ENCODE results near the gene MCF2L2.

The MCF2L2 gene

GRCh38 chr3:183341545-183342288, 86.7 kb downstream of the MCF2L2 start:
- no peak for DNase-seq (ENCODE audit: low read depth)
- TF ChIP-seq CTCF (IDR thresholded peaks at IDR 0.05; ENCODE audit: low read depth, low read length, missing control alignments), result no peak
- H3K4me3 ChIP-seq (ENCODE audit: low read depth, low read length), result no peak overlapping the region

DNA sequence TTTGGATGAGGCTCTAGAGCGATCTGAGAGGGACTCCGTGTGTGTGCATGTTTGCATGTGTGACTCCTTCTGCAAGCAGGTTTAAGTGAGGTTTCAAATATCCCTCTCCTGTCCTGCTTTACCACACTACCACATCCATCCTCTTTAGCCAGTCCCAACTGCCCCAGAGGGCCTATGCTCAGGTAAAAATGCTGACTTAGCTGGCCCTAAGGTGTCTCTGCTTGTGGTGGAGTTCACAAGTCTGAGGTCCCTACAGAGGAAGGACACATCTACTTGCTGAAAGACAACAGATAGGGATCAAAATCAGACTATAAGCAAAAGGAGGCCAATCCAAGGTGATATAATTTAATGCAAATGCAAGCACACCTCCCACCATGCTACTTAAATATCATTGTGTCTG, 88.2 kb downstream of the MCF2L2 start:
- TF ChIP-seq CTCF (IDR thresholded peaks at IDR 0.05; ENCODE audit: low read depth, low read length, missing control alignments), result no peak
- H3K4me3 ChIP-seq (ENCODE audit: low read depth, low read length), result no peak overlapping the region
- no peak for DNase-seq (ENCODE audit: low read depth)

DNA sequence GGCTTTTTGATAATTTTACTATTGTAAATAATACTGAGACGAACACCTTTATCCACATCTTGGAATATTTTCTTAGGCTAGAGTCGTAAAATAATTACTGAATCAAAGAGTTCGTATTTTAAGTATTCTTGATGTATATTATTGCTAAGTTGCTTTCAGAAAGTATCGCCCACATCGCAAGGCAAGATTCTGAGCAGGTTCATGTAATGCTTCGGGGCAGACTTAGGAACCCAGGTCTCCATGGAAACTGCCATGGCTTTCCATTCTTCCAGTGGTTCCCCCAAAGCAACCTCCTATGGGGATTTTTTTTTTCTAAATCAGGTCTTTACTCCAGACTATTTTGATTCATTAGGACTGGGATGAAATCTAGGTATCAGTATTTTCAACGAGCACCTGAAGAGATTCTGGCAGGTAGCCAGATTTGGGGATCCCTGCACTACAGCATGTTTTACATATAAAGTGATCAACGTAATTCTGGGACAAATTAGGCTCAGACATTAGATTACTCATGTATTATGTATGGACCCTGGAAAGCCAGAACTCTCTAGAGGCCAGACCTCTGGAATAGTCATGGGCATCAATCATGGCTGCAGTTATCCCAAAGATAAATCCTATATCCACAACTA, 88.8 kb downstream of the MCF2L2 start:
- no peak overlapping the region for H3K4me3 ChIP-seq (ENCODE audit: low read depth, low read length)
- no peak for DNase-seq (ENCODE audit: low read depth)
- no peak for TF ChIP-seq CTCF (IDR thresholded peaks at IDR 0.05; ENCODE audit: low read depth, low read length, missing control alignments)

DNA sequence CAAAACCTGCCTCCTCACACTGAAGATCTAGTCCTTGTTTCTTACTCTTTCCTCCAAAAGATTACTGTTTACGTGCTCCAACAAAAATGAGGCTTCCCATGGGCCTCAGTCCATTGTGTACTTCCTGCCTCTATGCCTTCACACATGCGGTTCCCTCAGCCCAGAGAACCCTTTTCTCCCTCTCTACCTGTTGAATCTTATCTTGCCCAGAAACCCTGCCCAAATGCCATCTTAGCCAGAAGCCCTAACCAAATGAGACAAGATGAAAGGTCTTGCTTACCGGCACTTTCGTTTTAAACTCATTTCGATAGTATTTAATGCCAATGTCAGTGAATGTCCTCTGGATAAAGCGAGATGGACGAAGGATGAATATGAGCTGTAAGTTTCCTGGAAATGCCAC, 89.9 kb downstream of the MCF2L2 start:
- DNase-seq (ENCODE audit: low read depth), result no peak
- no peak for TF ChIP-seq CTCF (IDR thresholded peaks at IDR 0.05; ENCODE audit: low read depth, low read length, missing control alignments)
- no peak overlapping the region for H3K4me3 ChIP-seq (ENCODE audit: low read depth, low read length)

DNA sequence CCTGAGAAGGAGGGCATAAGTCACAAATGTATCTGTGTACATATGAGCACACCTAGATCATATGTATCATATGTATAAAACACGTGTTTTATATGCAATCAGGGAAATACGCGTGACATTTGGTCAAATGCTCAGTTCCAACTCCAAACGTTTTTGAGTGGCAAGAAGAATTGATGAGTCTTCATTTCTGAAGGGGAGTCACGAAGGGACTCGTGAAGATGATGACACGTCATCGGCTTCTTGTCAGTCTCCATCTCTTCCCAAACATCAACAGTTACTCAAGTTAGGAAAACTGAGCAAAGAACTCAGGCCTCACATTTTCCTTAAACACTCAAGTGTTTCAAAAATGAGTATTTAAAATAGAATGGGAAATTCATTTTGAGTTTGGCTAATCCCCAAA, 95.9 kb downstream of the MCF2L2 start:
- TF ChIP-seq CTCF (IDR thresholded peaks at IDR 0.05; ENCODE audit: low read depth, low read length, missing control alignments), result no peak
- no peak overlapping the region for H3K4me3 ChIP-seq (ENCODE audit: low read depth, low read length)
- DNase-seq (ENCODE audit: low read depth), result no peak

GRCh38 chr3:183331498-183331897, 96.9 kb downstream of the MCF2L2 start:
- TF ChIP-seq CTCF (IDR thresholded peaks at IDR 0.05; ENCODE audit: low read depth, low read length, missing control alignments), result no peak
- no peak overlapping the region for H3K4me3 ChIP-seq (ENCODE audit: low read depth, low read length)
- no peak for DNase-seq (ENCODE audit: low read depth)

DNA sequence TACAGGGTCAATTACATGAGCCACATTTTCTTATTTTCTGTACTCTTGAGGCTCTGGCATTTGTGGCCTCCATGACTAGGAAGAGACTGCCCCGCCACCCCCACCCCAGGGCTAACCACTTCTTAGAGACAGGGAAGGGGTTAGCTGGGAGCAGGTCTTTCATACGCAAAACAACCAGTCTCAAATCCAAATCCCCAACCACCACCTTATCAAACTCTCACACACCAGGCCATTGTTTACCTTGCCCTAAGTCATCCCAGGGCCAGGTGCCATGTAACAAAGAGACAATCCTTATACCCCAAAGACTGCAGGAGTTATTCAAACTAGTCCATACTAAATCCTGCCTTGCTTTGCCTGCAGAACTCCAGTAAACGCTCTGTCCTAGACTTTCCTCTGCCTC, 97.5 kb downstream of the MCF2L2 start:
- H3K4me3 ChIP-seq (ENCODE audit: low read depth, low read length), result no peak overlapping the region
- no peak for TF ChIP-seq CTCF (IDR thresholded peaks at IDR 0.05; ENCODE audit: low read depth, low read length, missing control alignments)
- DNase-seq (ENCODE audit: low read depth), result no peak
